Tibial nerve (tissue), 3 donors: ENCODE data around the gene CACNA2D2.

ENCODE experiments used
- POLR2A ChIP-seq, 2 donors: fragments of 450-650 bp; IDR thresholded peaks; one replicate each; pipeline ENCODE4 v1.6.1; 2017; ENCODE audit warnings: antibody characterized with exemption in 2 of 2, mild to moderate bottlenecking in 2 of 2, moderate library complexity in 2 of 2
- TF ChIP-seq, protein P1 (sequence below), 5 experiments: fragments of 200-600 bp in 3 of 5; fragments of 450-650 bp in 2 of 5; sonication (generic) in 3 of 5; IDR thresholded peaks; one replicate each; pipeline ENCODE4 v1.5.1; 2016 to 2019; ENCODE audit warnings: antibody characterized with exemption in 5 of 5, mild to moderate bottlenecking in 3 of 5, moderate library complexity in 2 of 5

DNA sequence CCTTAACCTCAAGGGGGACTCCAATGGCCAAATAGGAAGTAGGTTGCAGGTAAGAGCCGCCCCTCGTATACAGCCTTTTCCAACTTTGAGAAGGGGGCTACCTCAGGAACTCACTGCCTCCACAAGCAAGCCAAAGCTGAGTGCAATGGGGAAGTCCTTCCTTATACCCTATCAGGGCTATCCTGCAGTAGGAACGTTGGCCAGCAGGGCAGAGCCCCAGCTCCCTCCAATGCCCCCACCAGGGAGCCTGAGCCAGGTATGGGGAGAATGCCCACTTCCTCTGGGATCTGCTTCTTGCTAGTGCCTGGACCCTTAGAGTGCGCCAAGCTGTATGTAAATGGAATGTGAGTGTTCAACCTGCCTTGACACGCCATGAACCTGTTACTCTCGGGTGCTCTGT, 16.3 kb downstream of the CACNA2D2 start:
- TF ChIP-seq POLR2A (IDR thresholded peaks at IDR 0.05): no peak
- TF ChIP-seq, protein P1, sequence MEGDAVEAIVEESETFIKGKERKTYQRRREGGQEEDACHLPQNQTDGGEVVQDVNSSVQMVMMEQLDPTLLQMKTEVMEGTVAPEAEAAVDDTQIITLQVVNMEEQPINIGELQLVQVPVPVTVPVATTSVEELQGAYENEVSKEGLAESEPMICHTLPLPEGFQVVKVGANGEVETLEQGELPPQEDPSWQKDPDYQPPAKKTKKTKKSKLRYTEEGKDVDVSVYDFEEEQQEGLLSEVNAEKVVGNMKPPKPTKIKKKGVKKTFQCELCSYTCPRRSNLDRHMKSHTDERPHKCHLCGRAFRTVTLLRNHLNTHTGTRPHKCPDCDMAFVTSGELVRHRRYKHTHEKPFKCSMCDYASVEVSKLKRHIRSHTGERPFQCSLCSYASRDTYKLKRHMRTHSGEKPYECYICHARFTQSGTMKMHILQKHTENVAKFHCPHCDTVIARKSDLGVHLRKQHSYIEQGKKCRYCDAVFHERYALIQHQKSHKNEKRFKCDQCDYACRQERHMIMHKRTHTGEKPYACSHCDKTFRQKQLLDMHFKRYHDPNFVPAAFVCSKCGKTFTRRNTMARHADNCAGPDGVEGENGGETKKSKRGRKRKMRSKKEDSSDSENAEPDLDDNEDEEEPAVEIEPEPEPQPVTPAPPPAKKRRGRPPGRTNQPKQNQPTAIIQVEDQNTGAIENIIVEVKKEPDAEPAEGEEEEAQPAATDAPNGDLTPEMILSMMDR (IDR thresholded peaks at IDR 0.05): no peak
